Stimulated activated CD8-positive, alpha-beta memory T cell treated with anti-CD3 and anti-CD28 coated beads, Interleukin-4, amount 100 ng/mL, for 24 hours (primary cell): Measurements from ENCODE around the gene ASS1.
"Not testable (repeated sequence)": the region's sequence is repeated elsewhere in the genome, so short reads cannot be mapped to it uniquely, and the experiment has no call there.

Experiments
- DNase-seq: peaks from one replicate; pipeline ENCODE4 v3.0.0-alpha.2; 2020; ENCODE audit warnings: low read depth

Gene ASS1

GRCh38 chr9:130434656-130435055, 10.1 kb upstream of the ASS1 start:
- not testable (repeated sequence) for DNase-seq

DNA sequence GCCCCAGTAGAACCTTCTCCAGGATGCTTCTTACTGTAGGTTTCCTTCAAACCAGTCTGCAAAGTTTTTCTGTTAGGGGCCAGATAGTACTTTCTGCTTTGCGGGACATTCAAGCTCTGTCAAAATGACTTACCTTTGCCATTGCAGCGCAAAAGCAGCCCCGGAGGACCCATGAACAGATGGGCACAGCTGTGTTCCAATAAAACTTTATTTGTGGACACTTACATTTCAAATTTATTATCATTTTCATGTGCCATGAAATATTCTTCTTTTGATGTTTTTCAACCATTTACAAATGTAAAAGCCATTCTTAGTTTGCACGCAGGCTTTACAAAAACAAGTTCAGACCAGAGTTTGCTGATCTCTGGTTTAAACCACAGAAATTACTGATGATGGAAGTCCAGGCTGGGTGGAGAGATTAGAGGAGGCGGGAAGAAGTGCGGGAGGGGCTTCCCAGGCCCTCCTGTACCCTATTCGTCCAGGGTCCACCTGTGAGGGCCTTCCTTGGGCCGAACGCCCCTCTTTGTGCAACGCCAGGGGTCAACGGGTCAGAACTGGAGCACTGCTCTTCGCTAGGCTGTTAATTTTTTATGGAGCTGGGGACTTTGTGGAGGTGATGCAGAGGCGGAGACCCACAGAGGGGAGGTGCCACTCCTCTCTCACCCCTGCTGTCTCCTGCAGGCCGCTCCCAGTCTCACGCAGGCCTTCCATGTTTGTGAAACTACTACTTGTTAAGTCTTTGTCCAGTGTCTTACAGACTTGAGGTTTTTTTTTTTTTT, 7.6 kb upstream of the ASS1 start:
- no peak for DNase-seq

GRCh38 chr9:130438382-130438981, 6.3 kb upstream of the ASS1 start:
- DNase-seq, result no peak

DNA sequence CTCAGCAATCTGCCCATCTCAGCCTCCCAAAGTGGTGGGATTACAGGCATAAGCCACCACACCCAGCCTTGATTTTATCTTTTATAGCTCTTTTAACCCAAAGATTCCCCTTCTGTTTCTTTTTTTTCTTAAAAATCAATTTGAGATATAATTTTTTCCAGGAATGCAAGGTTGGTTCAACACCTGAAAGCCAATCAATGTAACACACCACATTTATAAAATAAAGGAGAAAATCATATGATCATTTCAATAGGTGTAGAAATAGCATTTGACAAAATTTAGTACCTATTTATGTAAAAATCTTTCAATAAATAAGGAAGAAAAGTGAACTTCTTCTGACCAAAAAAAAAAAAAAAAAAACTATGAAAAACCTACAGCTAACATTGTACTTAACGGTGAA, 3.7 kb upstream of the ASS1 start:
- no peak for DNase-seq

- DNase-seq, result no peak
These were observed 1.9 kb upstream of the ASS1 start for GRCh38 chr9:130442746-130443455.

DNA sequence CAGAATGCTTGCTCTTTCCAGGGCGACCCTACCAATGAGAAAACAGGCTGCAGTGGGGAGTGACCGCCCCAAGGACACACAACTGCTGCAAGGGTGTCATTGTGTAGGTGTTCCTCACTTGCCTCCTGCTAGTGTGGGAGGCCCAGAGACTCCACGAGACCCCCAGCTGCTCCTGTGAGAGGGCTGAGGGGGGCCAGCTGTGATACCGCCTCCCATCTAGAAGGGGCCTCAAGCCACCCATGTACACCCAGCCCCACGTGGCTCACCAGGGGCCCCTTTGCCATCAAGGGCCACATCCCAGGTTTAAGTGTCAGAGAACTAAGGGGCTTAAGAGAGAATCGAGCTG, 1.3 kb upstream of the ASS1 start:
- no peak for DNase-seq

- no peak for DNase-seq
These were observed 795 bp upstream of the ASS1 start for GRCh38 chr9:130443840-130444492.

DNA sequence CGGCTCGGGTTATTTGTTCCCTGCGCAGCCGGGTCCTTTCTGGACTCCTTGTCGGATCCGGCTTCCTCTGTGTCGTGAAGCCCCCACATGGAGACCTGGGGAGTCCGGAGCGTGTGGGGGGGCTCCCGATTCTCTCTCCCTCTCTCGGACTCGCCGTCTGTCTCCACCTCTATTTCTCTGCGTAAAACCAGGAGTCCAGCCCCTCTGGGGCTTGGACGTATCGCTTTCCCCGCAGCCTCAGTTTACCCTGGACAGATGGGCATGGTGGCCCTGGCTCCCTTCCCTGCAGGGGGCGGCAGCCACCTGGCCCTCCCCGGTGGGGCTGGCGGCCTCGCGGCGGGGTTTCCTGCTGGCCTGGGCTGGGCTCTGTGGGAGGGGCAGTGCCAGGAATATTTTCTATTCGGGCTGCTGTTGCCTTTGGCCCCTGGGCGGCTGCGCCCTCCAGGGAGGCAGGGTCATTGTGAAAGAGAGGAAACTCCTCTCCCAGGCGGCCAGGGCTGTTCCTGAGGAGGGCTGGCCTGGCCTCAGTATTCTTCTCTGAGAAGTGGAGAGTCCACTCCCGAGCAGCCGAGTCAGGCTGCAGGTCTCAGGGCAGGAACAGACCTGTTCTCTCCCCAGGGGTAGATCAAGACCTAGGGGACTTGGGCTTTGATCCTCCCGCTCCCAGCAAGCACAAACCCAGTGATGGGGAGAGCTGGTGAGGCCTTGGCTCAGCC, 665 bp downstream of the ASS1 start:
- no peak for DNase-seq

GRCh38 chr9:130446101-130446861, 1.5 kb downstream of the ASS1 start:
- no peak for DNase-seq

- DNase-seq, result no peak
These were observed 2.5 kb downstream of the ASS1 start for GRCh38 chr9:130447193-130447816.

DNA sequence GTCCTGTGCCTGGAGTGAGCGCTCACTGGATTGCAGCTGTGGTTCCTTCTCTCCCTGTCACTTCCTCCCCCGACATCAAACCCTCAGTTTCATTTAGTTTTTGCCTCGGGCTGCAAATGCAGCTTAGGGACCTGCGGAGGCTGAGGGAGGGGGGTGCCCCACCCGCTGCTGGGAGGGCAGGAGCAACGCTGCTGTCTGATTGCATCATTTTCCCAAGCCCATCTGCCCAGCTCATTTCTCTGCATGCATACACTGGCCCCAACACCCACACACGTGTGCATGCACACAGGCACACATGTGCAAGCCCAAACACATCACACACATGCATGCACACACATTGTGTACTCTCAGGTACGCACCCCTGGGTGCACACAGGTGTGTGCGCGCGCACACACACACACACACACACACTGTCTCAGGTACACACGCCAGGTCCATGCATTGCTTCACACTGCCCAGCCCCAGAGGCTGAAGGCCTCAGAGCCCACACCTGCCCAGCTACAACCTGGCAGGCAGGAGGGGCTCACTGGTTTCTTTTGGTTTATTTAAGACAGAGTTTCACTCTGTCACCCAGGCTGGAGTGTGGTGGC, 3.4 kb downstream of the ASS1 start:
- no peak for DNase-seq

DNA sequence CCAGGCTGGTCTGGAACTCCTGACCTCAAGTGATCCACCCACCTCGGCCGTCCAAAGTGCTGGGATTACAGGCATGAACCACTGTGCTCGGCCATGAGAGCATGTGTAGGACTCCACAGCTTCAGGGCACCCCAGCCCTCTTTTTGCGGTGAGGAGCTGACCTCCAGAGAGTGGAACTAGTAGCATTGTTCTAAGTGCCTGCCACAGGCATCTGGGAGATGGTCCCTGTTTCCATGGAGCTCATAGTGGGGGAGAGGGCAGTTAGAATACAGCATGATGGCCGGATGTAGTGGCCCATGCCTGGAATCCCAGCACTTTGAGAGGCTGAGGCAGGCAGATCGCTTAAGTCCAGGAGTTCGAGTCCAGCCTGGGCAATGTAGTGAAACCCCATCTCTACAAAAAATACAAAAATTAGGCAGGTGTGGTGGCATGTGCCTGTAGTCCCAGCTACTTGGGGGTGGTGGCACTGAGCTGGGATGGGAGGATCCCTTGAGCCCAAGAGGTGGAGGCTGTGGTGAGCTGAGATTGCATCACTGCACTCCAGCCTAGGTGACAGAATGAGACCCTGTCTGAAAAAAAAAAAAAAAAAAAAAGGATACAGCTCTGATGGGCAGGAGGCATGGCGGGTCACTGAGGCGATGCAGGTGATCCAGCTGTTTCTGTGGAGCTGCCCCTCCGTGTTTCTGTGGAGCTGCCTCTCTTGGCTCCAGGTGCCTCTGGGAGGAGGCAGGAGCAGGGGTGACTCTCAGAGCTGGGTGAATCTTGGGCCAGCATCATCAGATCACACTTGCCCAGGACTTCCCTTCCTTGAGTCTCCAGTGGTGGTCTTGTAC, 4.2 kb downstream of the ASS1 start:
- DNase-seq, result no peak

DNA sequence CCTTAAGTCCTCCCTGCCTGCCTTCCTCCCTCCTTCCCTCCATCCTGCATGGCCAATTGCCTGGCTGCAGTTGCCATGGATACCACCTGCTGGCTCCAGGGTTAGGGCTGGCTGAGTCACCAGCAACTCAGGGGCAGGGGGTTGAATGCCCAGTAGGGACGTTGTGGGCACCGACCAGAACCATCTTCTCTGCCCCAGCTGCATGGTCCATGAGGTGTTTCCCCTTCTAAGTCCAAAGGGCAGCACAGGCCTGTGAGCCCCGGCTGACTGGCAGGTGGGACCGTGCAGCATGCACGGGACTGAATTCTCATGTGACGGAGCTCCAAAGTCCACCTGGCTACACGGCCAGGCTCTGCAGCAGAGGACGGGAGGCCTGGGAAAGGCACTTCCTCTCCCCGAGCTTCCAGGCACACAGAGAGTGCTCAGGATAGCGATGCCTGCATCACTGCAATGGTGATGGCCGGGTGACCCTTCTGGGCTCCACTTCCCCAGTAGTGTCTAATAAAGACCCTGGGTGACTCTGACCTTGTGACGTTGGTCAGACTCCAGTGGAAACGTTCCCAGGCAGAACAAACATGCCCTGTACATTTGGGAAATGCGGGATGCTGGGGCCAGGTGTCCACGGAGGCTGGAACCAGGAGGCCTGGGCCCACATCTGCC, 5.7 kb downstream of the ASS1 start:
- DNase-seq, result no peak

GRCh38 chr9:130451004-130451390, 6.2 kb downstream of the ASS1 start:
- no peak for DNase-seq

DNA sequence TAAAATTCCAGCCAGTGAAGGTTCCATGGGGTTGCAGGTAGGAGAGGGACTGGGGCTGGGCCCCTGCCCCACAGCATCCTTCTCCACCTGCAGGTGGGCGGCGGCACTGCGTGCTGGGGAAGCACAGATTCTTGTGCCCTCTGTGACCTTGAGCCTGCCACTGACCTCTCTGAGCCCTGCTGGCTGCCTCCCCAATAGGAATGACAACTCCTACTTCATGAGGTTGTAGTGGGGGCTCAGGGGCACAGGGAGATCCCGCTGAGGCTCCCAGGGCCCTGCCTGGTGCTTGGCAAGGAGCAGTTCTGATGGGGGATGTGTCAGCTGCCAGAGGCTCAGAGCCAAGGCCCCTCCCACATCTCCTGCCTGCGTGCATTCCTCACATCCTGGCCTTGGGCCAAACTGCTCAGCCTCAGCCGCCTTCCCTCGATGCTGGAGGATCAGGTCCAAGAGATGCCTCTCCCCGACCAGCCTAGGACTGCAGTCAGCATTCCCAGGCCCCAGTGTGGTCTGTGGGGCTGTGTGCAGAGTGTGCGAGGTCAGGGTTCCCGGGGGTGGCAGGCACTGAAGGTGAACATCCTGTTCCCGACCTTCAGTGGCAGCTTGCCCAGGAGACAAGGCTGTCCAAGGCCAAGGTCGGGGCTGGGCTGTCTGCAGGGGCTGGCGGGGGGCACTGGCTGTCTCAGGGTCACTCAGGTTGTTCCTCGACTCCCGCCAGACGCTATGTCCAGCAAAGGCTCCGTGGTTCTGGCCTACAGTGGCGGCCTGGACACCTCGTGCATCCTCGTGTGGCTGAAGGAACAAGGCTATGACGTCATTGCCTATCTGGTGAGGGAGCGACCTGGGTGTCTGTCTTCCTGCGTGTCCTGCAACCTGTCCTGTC, 7.0 kb downstream of the ASS1 start:
- DNase-seq, result no peak

GRCh38 chr9:130452835-130453234, 8.1 kb downstream of the ASS1 start:
- DNase-seq, result no peak

GRCh38 chr9:130453487-130453886, 8.7 kb downstream of the ASS1 start:
- no peak for DNase-seq
